GM19452 (cell line): ENCODE data around the gene CDH23.

ENCODE experiments used
- ATAC-seq: cut with Tn5 transposase; IDR thresholded peaks from one replicate; pipeline ENCODE4 v1.9.1; 2021; ENCODE audit not compliant: unreplicated experiment

Gene CDH23

DNA sequence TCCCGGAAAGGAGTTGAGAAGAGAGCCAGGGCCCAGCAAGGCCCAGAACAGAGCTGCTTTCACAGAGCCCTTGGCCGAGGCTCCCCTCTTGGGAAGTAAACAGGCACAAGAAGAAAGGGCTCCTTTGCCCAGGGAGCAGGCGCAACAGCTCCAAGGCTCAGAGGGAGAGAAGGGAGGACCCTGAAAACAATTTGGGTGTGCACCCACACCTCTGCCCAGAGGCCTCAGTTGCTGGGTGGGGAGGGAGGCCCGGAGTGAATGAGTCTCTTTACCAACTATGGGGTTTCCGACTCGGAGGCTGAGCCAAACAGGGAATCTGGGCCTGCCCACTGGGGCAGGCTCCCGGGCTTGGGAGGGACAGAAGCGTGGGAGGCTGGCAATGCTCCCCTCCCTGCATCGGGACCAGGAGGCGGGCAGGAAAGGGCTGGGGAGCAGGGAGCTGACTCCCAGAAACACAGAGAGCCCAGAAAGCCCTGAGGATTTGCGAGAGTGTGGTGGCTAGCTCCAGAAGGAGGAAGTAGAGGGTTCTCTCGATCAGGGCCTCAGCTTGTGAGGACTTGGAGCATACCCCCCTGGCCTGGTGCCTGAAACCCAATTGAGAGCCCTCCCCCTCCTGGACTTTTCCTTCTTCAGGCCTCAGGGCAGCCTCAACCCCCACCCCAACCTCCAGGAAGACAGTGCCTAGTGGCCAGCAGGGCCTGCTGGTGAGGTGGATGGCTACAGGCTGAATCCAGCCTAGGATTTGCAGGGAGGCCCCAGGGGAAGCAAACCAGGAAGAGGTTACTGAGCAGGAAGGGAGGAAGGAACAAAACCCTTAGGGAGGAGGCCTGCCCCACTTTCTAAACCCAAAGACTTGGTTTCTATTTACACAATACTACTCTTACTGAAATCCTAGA is 316.7 kb downstream of the CDH23 start:
- no peak for ATAC-seq

GRCh38 chr10:71714031-71714410 is 317.3 kb downstream of the CDH23 start:
- ATAC-seq: no peak

DNA sequence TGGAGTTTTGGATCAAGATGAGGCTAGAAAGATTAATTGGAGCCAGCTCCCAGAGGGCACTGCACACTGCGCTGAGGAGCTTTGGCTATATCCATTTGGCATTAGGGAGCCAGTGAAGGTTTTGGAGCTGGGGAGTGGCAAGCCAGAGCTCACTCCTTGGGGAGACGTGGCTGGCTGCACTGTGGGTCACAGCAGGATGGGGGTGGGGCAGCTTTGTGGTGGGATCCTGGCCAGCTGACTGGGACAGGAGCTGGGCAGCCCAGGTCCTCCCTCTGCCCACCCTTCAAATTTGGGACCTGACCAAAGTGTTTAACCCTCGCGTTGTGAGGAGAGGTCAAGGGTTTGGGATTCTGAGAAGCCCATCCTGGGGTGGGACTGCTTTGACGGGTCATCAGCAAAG is 317.9 kb downstream of the CDH23 start:
- ATAC-seq: no peak

GRCh38 chr10:71715026-71715425 is 318.3 kb downstream of the CDH23 start:
- ATAC-seq: no peak

DNA sequence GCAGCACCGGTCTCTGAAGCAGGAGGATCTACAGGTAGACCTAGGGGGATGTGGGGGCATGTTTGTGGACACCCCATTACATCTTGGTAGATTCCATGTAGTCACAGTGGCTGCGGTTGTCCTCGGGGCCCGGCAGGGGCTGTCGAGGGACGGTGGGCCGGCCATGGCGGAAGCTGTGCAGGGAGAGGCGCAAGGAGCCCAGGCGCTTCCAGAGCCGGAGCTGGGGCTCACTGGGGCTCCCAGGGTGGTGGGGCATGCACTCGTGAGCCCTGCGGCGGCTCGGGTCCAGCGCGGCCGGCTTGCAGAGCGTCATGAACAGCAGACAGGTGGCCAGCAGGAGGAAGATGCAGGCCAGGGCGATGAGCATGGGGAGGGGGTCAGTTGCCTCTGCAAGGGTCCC is 319.1 kb downstream of the CDH23 start:
- no peak for ATAC-seq

DNA sequence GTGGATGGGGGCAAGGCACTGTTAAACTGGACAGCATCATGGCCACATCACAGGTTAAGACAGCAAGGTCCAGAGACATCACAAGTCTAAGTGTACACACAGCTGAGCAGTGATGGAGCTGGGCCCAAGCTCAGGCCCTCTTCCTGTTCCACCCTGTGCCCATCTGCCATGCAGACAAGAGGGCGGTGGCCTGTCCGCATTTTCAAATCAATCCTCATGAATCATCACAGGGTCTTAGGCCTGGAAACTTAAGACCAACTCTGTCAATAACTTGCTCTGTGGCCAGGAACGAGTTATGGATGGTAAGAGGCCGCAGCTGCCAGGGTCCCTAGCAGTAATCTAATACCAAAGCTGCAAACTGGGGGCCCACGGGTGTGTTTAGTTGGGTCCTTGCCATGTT is 319.7 kb downstream of the CDH23 start:
- ATAC-seq: no peak

- no peak for ATAC-seq
Observed at GRCh38 chr10:71717056-71717455, 320.3 kb downstream of the CDH23 start.

- no peak for ATAC-seq
Observed at GRCh38 chr10:71717551-71717951, 320.8 kb downstream of the CDH23 start.

DNA sequence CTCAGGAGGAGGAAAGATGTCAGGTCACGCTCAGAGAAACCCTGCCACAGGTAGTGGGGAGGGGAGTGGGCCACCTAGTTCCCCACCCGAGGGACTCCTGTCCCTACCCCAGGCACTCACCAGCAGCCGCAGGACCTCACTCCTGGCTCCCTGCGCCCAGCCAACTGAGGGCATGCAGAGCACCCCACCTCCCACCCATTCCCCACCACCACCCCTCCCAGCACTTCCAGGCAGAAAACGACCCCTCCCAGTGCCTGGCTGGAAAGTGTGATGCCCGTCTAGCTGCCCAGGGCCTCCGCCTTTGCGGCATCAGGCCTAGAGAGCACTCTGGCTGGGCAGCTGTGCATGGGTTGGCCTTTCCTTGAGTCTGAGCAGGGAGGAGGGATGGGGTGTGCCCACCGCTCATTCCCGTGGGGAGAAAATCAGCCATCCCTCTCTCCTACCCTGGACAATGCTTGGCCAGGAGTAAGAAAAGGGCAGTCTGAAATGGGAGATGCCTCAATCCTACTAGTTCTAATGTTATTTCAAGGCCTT is 321.5 kb downstream of the CDH23 start:
- ATAC-seq: no peak

- no peak for ATAC-seq
Observed at GRCh38 chr10:71719042-71719441, 322.3 kb downstream of the CDH23 start.

DNA sequence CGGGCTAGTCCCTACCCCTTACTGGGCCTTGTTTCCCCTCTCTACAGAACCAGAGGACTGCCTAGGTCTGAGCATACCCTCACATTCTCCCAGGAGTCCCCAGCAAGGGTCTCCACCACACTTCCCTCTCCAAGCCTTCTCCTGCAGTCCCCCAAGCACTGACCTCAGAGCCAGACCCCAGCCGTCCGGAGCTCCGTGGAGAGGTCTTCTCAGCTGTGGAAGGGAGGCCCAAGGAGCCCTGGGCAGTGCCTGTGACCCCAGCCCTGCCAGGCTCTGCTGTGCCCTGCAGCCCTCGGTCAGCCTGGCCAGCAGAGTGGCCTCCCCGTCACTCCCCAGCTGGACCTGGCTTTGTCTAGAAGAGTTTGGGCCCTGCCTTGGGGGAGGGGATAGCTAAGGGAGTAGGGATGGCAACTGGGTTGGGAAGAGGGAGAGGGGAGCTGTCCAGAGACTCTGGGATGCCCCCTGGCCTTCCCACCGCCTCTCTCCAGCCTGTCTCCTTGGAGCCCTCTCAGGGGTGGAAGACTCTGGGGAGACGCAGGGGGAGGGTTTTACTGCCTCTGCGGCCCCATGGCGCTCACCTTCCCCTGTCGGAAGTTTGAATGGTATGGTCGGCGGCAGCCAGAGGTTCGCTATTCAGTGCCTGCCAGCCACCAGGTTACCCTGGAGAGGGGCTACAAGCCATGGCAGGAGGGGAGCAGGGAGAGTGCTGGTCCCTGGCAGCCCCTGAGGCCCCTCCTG is 322.9 kb downstream of the CDH23 start, which contains the start of gene C10orf105:
Gene C10orf105 (minus strand): TSS at position 315 of the 738 bp plus-strand sequence. CDS start 3,441 bp downstream, outside the sequence.
- no peak for ATAC-seq

GRCh38 chr10:71720288-71720687 is 323.6 kb downstream of the CDH23 start:
- no peak for ATAC-seq

DNA sequence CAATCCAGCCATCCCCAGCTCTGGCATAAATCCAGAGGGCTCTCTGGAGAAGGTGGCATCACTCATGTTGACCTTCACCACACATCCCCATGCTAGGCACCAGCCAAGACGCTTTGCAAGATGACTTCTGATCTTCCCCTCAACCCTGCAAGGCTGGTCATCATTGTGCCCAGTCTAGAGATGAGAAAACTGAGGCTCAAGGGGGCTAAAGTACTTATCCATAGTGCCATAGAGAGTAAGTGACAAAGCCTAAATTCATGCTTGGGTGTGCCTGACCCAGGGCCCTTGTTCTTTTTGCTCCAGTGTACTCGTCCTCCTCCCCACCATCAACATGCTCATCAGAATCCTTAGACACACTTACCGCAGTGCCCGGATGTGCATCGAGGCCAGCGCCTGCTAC is 324.6 kb downstream of the CDH23 start:
- ATAC-seq: no peak

DNA sequence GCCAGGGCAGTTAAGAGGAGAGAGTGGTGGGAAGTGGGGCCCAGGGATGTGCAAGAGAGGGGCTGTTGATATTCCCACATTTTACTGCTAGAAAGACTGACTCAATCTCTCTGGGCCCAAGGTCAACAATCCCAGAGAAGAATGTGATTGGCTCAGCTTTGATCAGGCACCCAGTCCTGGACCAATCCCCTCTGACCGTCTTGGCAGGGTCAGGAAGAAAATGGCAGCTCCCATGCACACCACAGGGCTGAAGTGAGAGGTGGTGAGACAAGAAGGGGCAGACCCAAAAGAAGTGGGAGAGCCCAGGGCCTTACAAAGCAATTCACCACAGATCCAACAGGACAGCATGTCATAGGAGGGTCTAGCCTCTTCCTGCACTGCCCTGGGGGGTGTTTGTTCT is 326.1 kb downstream of the CDH23 start:
- no peak for ATAC-seq

DNA sequence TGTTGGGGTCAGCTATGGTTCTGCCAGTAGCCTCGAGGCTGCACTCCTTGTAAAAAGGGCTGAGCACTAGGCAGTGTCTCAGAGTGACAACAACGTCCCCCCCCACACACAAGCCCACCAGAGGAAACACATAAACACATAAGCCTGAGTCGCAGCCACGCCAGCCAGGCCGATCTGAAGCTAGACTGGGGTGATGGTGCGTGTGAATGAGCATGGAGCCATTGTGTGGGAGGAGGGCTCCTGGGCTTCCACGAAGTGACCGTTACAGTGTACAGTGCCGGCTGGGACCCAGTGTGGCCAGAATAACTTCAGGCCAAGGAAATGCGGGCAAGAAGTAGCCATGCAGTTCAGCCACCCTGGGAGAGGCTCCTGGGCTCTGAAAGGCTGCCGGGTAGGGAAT is 326.6 kb downstream of the CDH23 start:
- ATAC-seq: no peak

- ATAC-seq: no peak
Observed at GRCh38 chr10:71724539-71724938, 327.8 kb downstream of the CDH23 start.

DNA sequence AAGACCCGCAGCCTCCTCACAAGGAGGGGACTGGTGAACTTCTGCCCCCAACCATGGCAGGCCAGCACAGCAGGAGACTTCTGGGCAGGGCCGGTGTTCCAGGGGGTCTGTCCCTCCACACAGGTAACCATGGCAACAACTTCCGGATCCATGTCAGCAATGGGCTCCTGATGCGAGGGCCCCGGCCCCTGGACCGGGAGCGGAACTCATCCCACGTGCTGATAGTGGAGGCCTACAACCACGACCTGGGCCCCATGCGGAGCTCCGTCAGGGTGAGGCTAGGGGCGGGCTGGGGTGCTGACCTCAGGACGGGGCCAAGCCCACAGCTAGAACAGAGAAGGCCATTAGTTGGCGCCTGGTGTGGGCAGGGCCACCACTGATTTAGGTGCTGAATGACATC is 328.5 kb downstream of the CDH23 start:
- ATAC-seq: no peak

DNA sequence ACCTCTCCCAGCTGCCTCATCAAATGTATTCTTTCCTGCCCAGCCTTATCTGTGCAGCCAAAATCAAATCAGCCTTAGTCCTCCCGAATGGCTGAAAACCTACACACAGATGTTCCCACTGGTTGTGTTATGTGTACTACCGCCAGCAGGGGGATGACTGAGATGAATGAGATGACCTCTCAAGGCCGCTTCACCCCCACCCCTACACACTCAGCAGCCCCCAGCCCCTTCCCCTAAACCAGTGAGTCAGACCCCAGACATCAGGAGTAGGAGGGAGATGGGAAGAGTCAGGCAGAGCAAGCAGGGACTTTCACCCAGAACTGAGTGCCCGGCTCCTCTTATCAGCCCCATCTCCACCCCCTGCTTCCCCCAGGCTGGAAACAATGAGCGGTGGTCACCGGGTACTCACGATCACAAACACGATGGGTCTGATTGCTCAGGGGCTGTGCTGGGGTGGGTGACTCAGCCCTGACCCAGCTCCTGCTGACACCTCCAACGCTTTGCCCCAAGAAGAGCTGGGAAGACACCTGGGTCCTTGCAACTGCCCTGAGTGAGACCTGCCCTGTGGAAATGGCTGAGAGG is 329.4 kb downstream of the CDH23 start:
- ATAC-seq: no peak

GRCh38 chr10:71726580-71727104 is 329.9 kb downstream of the CDH23 start:
- ATAC-seq: peak; percentile 8

GRCh38 chr10:71727105-71727737 is 330.5 kb downstream of the CDH23 start:
- ATAC-seq: peak; percentile 50
